PFSK-1 (cell line): ENCODE measurements around the gene EIF3A.

Source experiments
- FOXP2 ChIP-seq: optimal IDR thresholded peaks from 2 replicates; pipeline ENCODE3; 2011; ENCODE audit warnings: borderline replicate concordance, control low read depth, inconsistent platforms; ENCODE audit not compliant: insufficient read depth; ENCODE audit errors: extremely low read length, extremely low read depth
- POLR2AphosphoS5 ChIP-seq: IDR thresholded peaks from 2 replicates; pipeline ENCODE4 v1.6.1; 2012; ENCODE audit warnings: low read depth, mild to moderate bottlenecking, control low read depth, low read length, moderate library complexity
- SIN3A ChIP-seq: IDR thresholded peaks from 2 replicates; pipeline ENCODE4 v1.6.1; 2012; ENCODE audit warnings: mild to moderate bottlenecking, low read length, moderate library complexity, borderline replicate concordance; ENCODE audit not compliant: insufficient read depth
- TAF1 ChIP-seq: IDR thresholded peaks from 2 replicates; pipeline ENCODE4 v1.6.1; 2012; ENCODE audit warnings: low read length, control low read depth, borderline replicate concordance; ENCODE audit not compliant: insufficient read depth
- TF ChIP-seq, protein P1 (sequence below), 2 experiments: IDR thresholded peaks; 2 replicates each; pipeline versions ENCODE4 v1.6.1 to v1.8.0; 2011 to 2012; ENCODE audit warnings: low read depth in 2 of 2, low read length in 2 of 2, control low read depth in 1 of 2, inconsistent platforms in 1 of 2, mild to moderate bottlenecking in 1 of 2, moderate library complexity in 1 of 2; ENCODE audit not compliant: insufficient read depth in 1 of 2

DNA sequence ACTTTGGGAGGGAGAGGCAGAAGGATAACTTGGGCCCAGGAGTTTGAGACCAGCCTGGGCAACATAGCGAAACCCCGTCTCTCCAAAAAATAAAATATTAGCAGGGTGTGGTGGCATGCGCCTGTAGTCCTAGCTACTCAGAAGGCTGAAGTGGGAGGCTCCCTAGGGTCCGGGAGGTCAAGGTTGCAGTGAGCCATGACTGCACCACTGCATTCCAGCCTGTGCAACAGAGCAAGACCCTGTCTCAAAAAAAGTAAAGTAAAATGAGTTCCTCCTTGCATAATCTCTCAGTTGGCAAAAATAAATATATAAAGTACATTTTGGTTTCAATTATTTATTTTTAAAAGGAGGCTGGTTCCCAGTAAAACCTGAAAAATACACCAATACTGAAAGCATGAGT is 39.3 kb downstream of the EIF3A start:
- TF ChIP-seq TAF1 (no peak), POLR2AphosphoS5 (no peak), SIN3A (no peak), FOXP2 (no peak)
- TF ChIP-seq, protein P1, sequence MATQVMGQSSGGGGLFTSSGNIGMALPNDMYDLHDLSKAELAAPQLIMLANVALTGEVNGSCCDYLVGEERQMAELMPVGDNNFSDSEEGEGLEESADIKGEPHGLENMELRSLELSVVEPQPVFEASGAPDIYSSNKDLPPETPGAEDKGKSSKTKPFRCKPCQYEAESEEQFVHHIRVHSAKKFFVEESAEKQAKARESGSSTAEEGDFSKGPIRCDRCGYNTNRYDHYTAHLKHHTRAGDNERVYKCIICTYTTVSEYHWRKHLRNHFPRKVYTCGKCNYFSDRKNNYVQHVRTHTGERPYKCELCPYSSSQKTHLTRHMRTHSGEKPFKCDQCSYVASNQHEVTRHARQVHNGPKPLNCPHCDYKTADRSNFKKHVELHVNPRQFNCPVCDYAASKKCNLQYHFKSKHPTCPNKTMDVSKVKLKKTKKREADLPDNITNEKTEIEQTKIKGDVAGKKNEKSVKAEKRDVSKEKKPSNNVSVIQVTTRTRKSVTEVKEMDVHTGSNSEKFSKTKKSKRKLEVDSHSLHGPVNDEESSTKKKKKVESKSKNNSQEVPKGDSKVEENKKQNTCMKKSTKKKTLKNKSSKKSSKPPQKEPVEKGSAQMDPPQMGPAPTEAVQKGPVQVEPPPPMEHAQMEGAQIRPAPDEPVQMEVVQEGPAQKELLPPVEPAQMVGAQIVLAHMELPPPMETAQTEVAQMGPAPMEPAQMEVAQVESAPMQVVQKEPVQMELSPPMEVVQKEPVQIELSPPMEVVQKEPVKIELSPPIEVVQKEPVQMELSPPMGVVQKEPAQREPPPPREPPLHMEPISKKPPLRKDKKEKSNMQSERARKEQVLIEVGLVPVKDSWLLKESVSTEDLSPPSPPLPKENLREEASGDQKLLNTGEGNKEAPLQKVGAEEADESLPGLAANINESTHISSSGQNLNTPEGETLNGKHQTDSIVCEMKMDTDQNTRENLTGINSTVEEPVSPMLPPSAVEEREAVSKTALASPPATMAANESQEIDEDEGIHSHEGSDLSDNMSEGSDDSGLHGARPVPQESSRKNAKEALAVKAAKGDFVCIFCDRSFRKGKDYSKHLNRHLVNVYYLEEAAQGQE (IDR thresholded peaks at IDR 0.05; ENCODE audit: insufficient read depth in 1 of 2, low read depth in 2 of 2, low read length in 2 of 2) = no peak
